Fibroblast of lung (primary cell): ENCODE results near the gene AKAP12.

ENCODE experiments used
- CTCF ChIP-seq, 2 donors: IDR thresholded peaks in 1 of 2; conservative IDR thresholded peaks in 1 of 2; 1 replicate in 1 of 2; 2 replicates in 1 of 2; pipeline ENCODE4 v1.5.1; 2011 to 2012; ENCODE audit warnings: low read length in 2 of 2, control low read depth in 1 of 2, inconsistent platforms in 1 of 2, low read depth in 1 of 2, mild to moderate bottlenecking in 1 of 2
- EZH2 ChIP-seq: IDR thresholded peaks from 2 replicates; pipeline ENCODE4 v1.5.1; 2012; ENCODE audit warnings: low read length, control low read depth, mild to moderate bottlenecking; ENCODE audit errors: missing control alignments

- TF ChIP-seq CTCF (conservative IDR thresholded peaks at IDR 0.05 in 1 of 2, IDR thresholded peaks at IDR 0.05 in 1 of 2; ENCODE audit: low read depth in 1 of 2, low read length in 2 of 2) (no peak), EZH2 (no peak)
Measured at GRCh38 chr6:151239603-151240035, at the start of gene AKAP12.
